Thyroid gland (tissue), 4 donors: ENCODE data around the gene MYT1.

Experiments
- POLR2A ChIP-seq, 2 donors: fragments of 450-650 bp; IDR thresholded peaks; one replicate each; pipeline ENCODE4 v1.6.1; 2017; ENCODE audit warnings: antibody characterized with exemption in 2 of 2, mild to moderate bottlenecking in 2 of 2, moderate library complexity in 1 of 2
- TF ChIP-seq, protein P1 (sequence below), 6 experiments: fragments of 200-600 bp in 3 of 6; fragments of 450-650 bp in 3 of 6; sonication (generic) in 3 of 6; IDR thresholded peaks; one replicate each; pipeline ENCODE4 v1.5.1; 2016 to 2019; ENCODE audit warnings: antibody characterized with exemption in 6 of 6, mild to moderate bottlenecking in 2 of 6, inconsistent platforms in 1 of 6, moderate library complexity in 1 of 6

DNA sequence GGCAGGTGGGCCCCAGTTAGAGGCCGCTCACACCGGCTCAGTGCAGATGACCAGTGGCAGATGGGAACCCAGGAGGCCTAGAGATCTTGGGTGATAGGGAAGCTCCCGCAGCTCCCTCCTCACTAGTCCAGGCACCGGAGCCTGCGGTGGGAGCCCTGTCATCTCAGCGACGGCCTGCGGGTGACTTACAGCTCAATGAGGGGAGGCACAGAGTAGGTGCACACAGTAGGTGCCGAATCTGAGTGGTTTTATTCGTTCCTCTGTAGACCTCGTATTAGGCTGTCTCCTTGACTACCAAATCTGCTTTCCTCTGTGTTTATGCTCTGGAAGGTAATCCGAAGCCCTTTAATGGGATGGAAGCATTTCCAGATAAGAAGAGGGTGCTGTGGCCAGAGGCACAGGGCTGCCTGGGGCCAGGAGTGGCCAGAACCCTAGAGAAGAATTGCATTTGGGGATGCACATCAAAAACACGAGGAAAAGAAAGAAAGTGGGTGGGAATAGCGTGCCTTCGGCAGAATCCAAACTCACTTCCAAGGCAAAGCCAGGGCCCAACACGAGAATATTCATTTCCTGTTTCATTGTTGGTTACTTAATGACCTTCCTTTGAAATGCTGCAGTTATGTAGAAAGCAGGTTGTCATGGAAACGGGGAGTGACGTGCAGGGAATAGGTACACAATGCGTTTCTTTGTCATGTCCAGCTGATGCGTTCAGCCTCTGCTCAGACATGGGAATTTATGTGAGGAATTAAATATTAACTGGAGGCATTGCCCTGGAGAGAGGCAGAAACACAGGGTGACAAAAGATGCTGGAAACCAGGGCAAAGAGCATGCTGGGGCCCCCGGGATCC lies 24.7 kb downstream of the MYT1 start:
- TF ChIP-seq, protein P1, sequence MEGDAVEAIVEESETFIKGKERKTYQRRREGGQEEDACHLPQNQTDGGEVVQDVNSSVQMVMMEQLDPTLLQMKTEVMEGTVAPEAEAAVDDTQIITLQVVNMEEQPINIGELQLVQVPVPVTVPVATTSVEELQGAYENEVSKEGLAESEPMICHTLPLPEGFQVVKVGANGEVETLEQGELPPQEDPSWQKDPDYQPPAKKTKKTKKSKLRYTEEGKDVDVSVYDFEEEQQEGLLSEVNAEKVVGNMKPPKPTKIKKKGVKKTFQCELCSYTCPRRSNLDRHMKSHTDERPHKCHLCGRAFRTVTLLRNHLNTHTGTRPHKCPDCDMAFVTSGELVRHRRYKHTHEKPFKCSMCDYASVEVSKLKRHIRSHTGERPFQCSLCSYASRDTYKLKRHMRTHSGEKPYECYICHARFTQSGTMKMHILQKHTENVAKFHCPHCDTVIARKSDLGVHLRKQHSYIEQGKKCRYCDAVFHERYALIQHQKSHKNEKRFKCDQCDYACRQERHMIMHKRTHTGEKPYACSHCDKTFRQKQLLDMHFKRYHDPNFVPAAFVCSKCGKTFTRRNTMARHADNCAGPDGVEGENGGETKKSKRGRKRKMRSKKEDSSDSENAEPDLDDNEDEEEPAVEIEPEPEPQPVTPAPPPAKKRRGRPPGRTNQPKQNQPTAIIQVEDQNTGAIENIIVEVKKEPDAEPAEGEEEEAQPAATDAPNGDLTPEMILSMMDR (IDR thresholded peaks at IDR 0.05): no peak
- TF ChIP-seq POLR2A (IDR thresholded peaks at IDR 0.05): no peak
